Suprapubic skin (tissue), 4 donors: ENCODE data around the gene RAB44.

Experiments used
- CTCF ChIP-seq, 2 donors: fragments of 200-600 bp in 1 of 2; fragments of 450-650 bp in 1 of 2; sonication (generic) in 1 of 2; IDR thresholded peaks; one replicate each; pipeline ENCODE4 v1.5.1; 2016 to 2019; ENCODE audit warnings: antibody characterized with exemption in 2 of 2, mild to moderate bottlenecking in 1 of 2, moderate library complexity in 1 of 2
- EP300 ChIP-seq: sonication (generic); formaldehyde crosslinking; IDR thresholded peaks from one replicate; pipeline ENCODE4 v1.6.1; 2017; ENCODE audit warnings: antibody characterized with exemption
- POLR2A ChIP-seq, 2 donors: fragments of 450-650 bp; IDR thresholded peaks; one replicate each; pipeline ENCODE4 v1.6.1; 2017; ENCODE audit warnings: antibody characterized with exemption in 2 of 2, mild to moderate bottlenecking in 2 of 2, moderate library complexity in 2 of 2
- POLR2AphosphoS5 ChIP-seq, 3 donors: sonication (generic); formaldehyde crosslinking; IDR thresholded peaks; one replicate each; pipeline ENCODE4 v1.6.1; 2017; ENCODE audit warnings: antibody characterized with exemption in 3 of 3

GRCh38 chr6:36729161-36729524, 31.5 kb downstream of the RAB44 start:
- no peak for TF ChIP-seq CTCF (IDR thresholded peaks at IDR 0.05)
- TF ChIP-seq POLR2A (IDR thresholded peaks at IDR 0.05): no peak
- TF ChIP-seq POLR2AphosphoS5 (IDR thresholded peaks at IDR 0.05): no peak
- TF ChIP-seq EP300: no peak
